K562 (cell line): Measurements from ENCODE around the gene AFG1L.
"Not testable (repeated sequence)": the region's sequence is repeated elsewhere in the genome, so short reads cannot be mapped to it uniquely, and the experiment has no call there.

ENCODE experiments used
- ATF1 ChIP-seq, 2 experiments: fragments of 450-650 bp in 1 of 2; IDR thresholded peaks; 2 replicates each; pipeline ENCODE4 v1.6.1; 2016; ENCODE audit warnings: missing compliant biosample characterization in 1 of 2, missing genetic modification characterization in 1 of 2
- FOXP1 ChIP-seq: sonication (generic); formaldehyde crosslinking; IDR thresholded peaks from 2 replicates; pipeline ENCODE4 v1.8.0; 2022; ENCODE audit warnings: mild to moderate bottlenecking, missing genetic modification reagents
- GTF2E2 ChIP-seq: fragments of 200-800 bp; sonication (Bioruptor generic); IDR thresholded peaks from 2 replicates; pipeline ENCODE4 v1.6.1; 2016; ENCODE audit warnings: missing genetic modification characterization, missing compliant biosample characterization
- POLR2A ChIP-seq: fragments of 450-650 bp; conservative IDR thresholded peaks from 2 replicates; pipeline ENCODE4 v1.6.1; 2016
- POU5F1 ChIP-seq: fragments of 150-350 bp; IDR thresholded peaks from 2 replicates; pipeline ENCODE4 v1.6.1; 2014; ENCODE audit warnings: borderline replicate concordance, low read length, low read depth, mild to moderate bottlenecking; ENCODE audit not compliant: partially characterized antibody
- STAG1 ChIP-seq: sonication (generic); formaldehyde crosslinking; IDR thresholded peaks from 2 replicates; pipeline ENCODE4 v1.5.0; 2020; ENCODE audit warnings: missing genetic modification reagents, borderline replicate concordance
- ZNF239 ChIP-seq: fragments of 250-450 bp; sonication (Bioruptor Pico); IDR thresholded peaks from 2 replicates; pipeline ENCODE4 v1.4.0; 2020; ENCODE audit warnings: mild to moderate bottlenecking
- TF ChIP-seq, protein P1 (sequence below), 2 experiments: fragments of 200-800 bp in 1 of 2; sonication (Bioruptor generic) in 1 of 2; sonication (generic) in 1 of 2; formaldehyde crosslinking in 1 of 2; IDR thresholded peaks in 1 of 2; conservative IDR thresholded peaks in 1 of 2; 2 replicates each; pipeline versions ENCODE4 v1.5.0 to v1.6.1; 2016 to 2020; ENCODE audit warnings: missing compliant biosample characterization in 1 of 2, missing genetic modification characterization in 1 of 2, missing genetic modification reagents in 1 of 2

DNA sequence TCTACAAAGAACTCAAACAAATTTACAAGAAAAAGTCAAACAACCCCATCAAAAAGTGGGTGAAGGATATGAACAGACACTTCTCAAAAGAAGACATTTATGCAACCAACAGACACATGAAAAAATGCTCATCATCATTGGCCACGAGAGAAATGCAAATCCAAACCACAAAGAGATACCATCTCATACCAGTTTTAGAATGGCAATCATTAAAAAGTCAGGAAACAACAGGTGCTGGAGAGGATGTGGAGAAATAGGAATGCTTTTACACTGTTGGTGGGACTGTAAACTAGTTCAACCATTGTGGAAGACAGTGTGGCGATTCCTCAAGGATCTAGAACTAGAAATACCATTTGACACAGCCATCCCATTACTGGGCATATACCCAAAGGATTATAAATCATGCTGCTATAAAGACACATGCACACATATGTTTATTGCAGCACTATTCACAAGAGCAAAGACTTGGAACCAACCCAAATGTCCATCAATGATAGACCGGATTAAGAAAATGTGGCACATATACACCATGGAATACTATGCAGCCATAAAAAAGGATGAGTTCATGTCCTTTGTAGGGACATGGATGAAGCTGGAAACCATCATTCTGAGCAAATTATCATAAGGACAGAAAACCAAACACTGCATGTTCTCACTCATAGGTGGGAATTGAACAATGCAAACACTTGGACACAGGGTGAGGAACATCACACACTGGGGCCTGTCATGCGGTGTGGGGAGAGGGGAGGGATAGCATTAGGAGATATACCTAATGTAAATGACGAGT lies 121.4 kb downstream of the AFG1L start:
- TF ChIP-seq, protein P1, sequence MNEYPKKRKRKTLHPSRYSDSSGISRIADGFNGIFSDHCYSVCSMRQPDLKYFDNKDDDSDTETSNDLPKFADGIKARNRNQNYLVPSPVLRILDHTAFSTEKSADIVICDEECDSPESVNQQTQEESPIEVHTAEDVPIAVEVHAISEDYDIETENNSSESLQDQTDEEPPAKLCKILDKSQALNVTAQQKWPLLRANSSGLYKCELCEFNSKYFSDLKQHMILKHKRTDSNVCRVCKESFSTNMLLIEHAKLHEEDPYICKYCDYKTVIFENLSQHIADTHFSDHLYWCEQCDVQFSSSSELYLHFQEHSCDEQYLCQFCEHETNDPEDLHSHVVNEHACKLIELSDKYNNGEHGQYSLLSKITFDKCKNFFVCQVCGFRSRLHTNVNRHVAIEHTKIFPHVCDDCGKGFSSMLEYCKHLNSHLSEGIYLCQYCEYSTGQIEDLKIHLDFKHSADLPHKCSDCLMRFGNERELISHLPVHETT (CRISPR knock-in tag; conservative IDR thresholded peaks at IDR 0.05 in 1 of 2, IDR thresholded peaks at IDR 0.05 in 1 of 2) = not testable (repeated sequence)
- not testable (repeated sequence) for TF ChIP-seq GTF2E2 (tag); POLR2A; STAG1 (CRISPR knock-in tag); ATF1 (CRISPR knock-in tag; IDR thresholded peaks at IDR 0.05); ATF1 (tag; IDR thresholded peaks at IDR 0.05); ZNF239 (CRISPR knock-in tag); POU5F1; FOXP1 (CRISPR knock-in tag)
